ENCODE results near the gene PTPRN2.
"Not testable (repeated sequence)": the region's sequence is repeated elsewhere in the genome, so short reads cannot be mapped to it uniquely, and the experiment has no call there.

Gene PTPRN2

GRCh38 chr7:158164101-158165095 lies 423.2 kb downstream of the PTPRN2 start:
- no peak for DNase-seq (ENCODE audit: insufficient read length, low spot score)
- no peak for FAIRE-seq

DNA sequence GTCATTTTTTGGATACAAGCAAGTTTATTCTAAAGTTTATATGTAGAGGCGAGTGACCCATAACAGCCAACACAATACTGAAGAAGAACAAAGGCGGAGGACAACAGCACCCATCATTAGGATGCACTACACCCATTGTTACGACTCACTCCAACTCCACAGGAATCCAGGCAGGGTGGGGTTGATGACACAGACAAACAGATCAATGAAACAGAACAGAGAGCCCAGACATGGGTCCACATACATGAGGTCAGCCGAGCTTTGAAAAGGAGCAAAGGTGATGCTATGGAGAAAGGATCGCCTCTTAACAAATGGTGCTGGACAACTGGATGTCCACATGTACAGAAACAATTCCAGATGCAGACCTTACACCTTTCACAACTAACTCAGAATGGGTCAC lies 426.4 kb downstream of the PTPRN2 start:
- DNase-seq (ENCODE audit: insufficient read length, low spot score) (no peak), FAIRE-seq (no peak)

More at GRCh38 chr7:158164101-158165095, 423.2 kb downstream of the PTPRN2 start:
- TF ChIP-seq POLR2A (IDR thresholded peaks at IDR 0.05; ENCODE audit: low read depth, low read length): no peak

DNA sequence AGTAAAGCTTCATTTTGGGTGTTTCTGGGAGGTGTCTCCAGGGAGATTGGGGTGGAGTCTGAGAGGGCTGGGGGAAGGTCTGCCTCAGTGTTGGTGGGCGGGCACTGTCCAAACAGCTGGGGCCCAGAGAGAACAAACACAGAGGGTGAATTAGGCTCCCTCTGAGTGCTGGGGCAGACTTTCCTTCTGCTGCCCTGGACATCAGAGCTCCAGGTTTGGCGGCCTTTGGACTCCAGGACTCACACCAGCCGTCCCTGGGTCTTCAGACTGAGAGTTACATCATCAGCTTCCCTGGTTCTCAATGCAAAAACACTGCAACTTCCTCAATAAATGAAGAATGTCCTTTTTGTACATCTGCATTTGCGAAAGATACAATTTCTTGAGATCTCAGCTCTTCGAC lies 427.4 kb downstream of the PTPRN2 start:
- TF ChIP-seq POLR2A (IDR thresholded peaks at IDR 0.05; ENCODE audit: low read depth, low read length): no peak
- DNase-seq (ENCODE audit: insufficient read length, low spot score): no peak

More for the DNA sequence above, 426.4 kb downstream of the PTPRN2 start:
- no peak for TF ChIP-seq POLR2A (IDR thresholded peaks at IDR 0.05; ENCODE audit: low read depth, low read length)

DNA sequence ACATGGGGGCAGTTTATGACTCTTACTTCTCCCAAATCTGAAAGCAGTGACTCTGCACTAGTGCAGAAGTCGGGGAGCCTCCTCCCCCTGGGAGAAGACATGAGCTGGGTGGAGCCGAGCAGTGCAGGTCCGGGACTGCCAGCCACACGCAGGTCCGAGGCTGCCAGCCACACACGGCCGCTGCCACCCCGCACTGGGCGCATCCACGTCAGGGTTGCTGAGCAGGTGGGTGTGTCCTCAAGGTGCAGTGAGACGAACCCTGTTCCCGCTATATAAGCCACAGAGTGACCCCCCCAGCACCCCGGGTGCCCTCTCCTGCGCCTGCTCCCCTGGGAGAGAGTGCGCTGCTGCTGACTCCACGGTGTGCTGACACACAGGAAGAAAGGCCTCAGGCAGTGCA lies 430.2 kb downstream of the PTPRN2 start:
- no peak for TF ChIP-seq POLR2A (IDR thresholded peaks at IDR 0.05; ENCODE audit: low read depth, low read length)
- FAIRE-seq: no peak
- DNase-seq (ENCODE audit: insufficient read length, low spot score): no peak

More for the DNA sequence above, 427.4 kb downstream of the PTPRN2 start:
- FAIRE-seq: no peak

DNA sequence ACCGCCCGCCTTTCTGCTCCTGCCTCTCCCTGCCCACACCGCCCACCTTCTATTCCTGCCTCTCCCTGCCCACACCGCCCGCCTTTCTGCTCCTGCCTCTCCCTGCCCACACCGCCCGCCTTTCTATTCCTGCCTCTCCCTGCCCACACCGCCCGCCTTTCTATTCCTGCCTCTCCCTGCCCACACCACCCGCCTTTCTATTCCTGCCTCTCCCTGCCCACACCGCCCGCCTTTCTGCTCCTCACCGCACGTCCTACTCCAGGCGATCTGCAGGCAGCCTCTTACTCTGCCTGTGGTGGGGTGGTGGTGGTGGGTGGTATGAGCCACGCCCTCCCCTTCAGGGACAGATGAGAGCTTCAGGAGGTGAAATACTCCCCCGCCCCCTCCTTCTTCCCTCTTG lies 436.4 kb downstream of the PTPRN2 start:
- not testable (repeated sequence) for DNase-seq (ENCODE audit: insufficient read length, low spot score); FAIRE-seq

DNA sequence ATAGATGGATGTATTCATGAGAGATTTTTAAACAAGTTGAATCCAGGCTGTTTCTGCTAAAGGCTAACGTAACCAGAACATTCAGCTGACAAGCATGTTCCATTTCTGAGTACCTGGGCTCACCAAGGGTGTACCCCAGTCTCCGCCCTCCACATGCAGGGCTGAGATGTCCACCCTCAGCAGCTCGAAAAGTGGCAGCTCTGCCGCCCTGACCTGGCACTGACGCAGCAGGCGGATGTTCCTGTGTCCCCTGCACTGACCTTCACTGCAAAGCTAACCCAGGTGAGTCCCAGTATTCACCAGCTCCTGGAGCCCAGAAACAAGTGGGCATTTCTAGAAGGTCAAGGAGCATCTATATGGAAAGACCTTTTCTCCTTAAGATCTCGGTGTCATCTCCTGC lies 437.4 kb downstream of the PTPRN2 start:
- FAIRE-seq (no peak), DNase-seq (ENCODE audit: insufficient read length, low spot score) (no peak)
- TF ChIP-seq POLR2A (IDR thresholded peaks at IDR 0.05; ENCODE audit: low read depth, low read length): no peak

GRCh38 chr7:158147431-158147830 lies 440.2 kb downstream of the PTPRN2 start:
- not testable (repeated sequence) for DNase-seq (ENCODE audit: insufficient read length, low spot score); FAIRE-seq

DNA sequence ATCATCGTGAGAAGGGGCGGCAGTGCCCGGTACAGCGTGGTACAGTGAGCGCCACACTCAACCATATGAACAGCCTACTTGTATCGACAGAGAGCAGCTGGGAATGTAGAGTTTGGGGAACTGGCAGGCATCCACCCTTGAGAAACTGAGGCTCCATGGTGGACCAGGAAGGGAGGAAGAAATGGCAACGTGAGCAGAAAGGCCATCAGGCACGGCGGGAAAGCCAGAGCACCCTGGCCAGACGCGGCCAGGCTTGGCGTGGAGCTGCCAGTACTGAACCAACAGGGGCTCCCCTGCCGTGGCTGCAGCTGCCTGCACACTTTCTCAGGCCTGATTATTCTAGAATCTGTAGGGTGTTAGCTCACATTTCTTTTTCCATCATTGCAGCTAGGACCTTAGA lies 442.3 kb downstream of the PTPRN2 start:
- no peak for DNase-seq (ENCODE audit: insufficient read length, low spot score)
- no peak for TF ChIP-seq POLR2A (IDR thresholded peaks at IDR 0.05; ENCODE audit: low read depth, low read length)
- no peak for FAIRE-seq

DNA sequence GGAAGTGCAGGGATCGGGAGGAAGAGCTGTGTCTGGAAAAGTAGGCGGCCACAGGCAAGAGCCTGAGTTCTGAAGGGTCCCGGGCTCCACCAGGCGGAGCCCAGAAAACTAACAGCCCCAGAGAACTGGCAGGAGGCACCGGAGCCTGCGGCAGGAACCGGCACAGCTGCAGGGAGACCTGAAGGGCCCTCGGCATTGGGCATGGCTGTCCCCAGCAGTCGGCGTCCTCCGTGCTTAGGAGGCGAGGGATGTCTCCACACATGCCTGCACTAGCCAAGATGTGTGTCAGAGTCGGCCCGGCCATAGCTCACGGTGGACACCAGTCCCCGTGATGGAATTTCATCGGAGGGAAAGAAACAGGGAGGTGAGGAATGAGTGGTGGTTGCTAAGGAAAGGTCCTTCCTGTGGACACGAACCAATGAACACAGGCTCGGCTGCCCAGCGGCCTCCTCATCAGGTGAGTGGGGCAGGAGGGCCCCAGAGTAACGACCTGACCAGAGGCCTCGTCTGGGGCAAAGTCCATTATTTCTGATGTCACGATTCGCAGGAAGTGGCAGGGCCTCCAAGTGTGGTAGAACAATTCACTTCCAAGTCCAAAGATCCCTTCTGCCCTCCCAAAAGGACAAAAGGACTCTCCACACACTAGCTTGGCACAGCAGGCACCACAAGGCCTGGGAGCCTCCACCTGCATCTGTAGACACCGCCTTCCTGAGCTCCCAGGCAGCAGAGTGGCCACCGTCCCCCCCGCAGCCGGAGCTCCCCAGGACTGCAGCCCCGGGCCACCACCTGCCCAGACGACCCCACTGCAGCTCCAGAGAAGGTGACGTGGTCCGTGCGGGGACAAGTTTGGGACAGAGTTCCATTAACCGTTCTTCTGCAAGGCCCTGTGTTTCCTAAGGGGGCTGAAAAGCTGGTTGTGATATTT lies 444.2 kb downstream of the PTPRN2 start:
- no peak for FAIRE-seq
- no peak for DNase-seq (ENCODE audit: insufficient read length, low spot score)
- no peak for TF ChIP-seq POLR2A (IDR thresholded peaks at IDR 0.05; ENCODE audit: low read depth, low read length)

DNA sequence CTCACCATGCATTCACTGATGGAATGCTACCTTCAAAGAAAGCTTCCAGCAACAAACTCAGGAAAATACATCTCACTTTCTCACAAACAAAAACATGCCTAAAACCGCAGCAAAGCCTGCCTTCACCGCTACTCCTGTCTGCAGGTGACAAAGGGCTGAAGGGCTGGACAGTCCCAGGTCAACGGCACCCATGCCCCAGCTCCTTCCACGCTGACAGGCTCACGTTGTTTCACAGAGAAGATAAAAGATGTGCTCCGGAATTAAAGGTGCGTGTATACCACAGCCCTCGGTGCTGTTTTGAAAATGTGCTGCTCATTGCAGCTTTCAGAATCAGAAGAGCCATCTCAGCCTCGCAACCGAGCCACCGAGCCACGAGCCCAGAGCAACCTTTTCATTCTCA lies 445.0 kb downstream of the PTPRN2 start:
- FAIRE-seq (no peak), DNase-seq (ENCODE audit: insufficient read length, low spot score) (no peak)
- TF ChIP-seq POLR2A (IDR thresholded peaks at IDR 0.05; ENCODE audit: low read depth, low read length): no peak

DNA sequence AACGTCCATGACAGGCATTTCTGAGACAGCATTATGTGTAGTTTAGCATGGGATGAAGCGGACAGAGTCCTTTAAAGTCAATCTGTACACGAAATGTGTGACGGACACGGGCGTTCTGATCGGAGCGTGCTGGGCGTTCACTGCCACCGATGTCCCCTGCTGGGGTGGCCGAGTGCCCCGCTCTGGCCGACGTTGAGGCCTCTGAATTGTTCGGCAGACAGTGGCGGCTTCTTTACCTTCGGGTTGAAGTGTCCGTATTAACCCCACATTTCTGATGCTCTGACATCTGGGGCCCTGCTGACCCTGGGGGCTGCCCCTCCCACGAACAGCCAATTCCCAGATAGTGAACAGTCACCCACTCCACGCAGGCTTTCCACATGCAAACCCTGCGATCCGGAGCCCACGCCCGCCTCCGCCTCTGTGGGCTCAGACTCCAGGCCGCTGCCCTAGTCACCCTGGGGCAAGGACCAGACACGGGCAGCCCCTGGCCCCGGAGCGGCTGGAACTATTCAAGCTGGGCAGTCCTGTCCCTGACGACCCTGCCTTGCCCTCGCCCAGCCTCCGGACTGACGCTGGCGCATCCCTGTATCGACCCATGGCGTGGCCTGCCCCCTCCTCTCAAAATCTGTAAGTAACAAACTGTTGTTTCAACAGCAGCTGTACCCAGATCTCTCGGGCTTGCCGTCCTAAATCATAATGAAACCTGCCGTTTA lies 445.7 kb downstream of the PTPRN2 start:
- DNase-seq (ENCODE audit: insufficient read length, low spot score) (no peak), FAIRE-seq (no peak)
- TF ChIP-seq POLR2A (IDR thresholded peaks at IDR 0.05; ENCODE audit: low read depth, low read length): no peak

DNA sequence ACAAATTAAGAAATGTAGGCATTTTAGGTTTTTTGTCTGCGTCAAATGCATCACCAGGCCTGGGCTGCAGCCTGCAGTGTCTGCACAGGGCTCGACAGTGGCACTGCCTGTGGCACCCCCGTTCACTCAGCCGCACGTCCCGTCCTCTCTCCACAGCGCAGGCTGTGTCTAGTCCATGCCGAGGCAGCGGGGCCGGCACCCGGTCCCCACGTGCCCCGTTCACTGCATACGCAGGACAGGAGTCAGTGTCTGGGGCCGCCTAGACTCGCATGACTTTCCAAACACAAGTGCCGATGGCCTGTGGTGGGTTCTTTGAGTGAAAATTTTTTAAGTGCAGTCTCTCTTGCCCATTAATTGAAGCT lies 446.4 kb downstream of the PTPRN2 start:
- TF ChIP-seq POLR2A (IDR thresholded peaks at IDR 0.05; ENCODE audit: low read depth, low read length): no peak
- no peak for DNase-seq (ENCODE audit: insufficient read length, low spot score)
- no peak for FAIRE-seq

- no peak for FAIRE-seq
These were observed 446.9 kb downstream of the PTPRN2 start for GRCh38 chr7:158140538-158141220.

More at GRCh38 chr7:158140538-158141220, 446.9 kb downstream of the PTPRN2 start:
- no peak for DNase-seq (ENCODE audit: insufficient read length, low spot score)
- no peak for TF ChIP-seq POLR2A (IDR thresholded peaks at IDR 0.05; ENCODE audit: low read depth, low read length)
